ENCODE results near the gene BNC2.

DNA sequence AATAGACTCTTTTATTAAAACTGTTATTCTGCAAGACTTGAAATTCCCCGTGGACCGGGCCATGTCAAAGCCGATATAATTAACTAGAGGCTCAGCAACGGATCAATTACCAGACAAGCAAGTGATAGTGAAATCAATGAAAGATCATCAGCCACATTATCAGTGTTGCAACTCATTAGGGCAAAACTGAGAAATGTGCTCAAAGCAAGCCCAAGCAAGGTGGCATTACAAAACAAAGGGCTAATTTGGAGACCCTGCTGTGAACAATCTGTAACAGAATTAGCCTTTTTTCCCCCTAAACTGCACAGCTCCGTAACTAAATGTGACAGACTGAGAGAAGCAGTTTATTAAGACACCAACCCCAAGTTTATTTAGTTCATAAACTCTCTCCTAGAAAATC is 140.3 kb downstream of the BNC2 start:
- TF ChIP-seq EZH2 (IDR thresholded peaks at IDR 0.05; ENCODE audit: low read length, unreplicated experiment) (no peak), EZH2phosphoT487 (IDR thresholded peaks at IDR 0.05; ENCODE audit: borderline replicate concordance, low read length) (no peak)
- TF ChIP-seq, protein P1, sequence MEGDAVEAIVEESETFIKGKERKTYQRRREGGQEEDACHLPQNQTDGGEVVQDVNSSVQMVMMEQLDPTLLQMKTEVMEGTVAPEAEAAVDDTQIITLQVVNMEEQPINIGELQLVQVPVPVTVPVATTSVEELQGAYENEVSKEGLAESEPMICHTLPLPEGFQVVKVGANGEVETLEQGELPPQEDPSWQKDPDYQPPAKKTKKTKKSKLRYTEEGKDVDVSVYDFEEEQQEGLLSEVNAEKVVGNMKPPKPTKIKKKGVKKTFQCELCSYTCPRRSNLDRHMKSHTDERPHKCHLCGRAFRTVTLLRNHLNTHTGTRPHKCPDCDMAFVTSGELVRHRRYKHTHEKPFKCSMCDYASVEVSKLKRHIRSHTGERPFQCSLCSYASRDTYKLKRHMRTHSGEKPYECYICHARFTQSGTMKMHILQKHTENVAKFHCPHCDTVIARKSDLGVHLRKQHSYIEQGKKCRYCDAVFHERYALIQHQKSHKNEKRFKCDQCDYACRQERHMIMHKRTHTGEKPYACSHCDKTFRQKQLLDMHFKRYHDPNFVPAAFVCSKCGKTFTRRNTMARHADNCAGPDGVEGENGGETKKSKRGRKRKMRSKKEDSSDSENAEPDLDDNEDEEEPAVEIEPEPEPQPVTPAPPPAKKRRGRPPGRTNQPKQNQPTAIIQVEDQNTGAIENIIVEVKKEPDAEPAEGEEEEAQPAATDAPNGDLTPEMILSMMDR (conservative IDR thresholded peaks at IDR 0.05; ENCODE audit: low read depth, low read length) = no peak
